ENCODE results near the gene NBEAL2.
A peak's percentile ranks its signal among the peaks of the same experiment; 100 is the strongest.

Gene NBEAL2

DNA sequence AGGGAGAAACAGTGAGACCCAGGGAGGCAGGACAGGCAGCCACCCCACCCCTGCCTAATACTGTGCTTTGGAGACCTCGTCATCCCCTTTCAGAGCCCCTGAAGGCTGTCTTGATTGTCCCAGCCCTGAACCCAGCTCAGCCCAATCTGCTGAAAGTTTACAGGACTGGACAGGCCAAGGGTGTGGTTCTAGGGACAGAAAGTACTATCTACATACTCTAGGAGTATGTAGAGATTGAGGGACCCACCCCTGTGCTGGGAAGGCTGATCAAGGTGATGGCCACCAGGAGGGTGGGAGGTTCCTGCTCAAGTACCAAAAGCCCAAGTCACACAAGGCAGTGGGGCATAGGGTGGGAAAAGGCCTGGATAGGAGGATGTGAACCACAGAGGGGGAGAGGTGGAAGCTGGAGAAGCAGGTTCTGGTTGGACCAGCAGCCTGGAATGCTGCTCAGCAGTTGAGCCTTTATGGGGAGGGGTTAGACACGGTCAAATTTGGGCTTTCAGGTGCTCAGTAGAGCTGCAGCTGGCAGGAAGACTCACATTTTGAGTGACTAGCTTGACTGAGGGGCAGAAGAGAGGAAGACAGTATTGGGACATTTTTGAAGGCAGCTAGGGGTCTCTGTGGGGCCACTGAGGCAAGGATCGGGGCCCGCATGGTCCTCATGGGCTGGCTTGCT, 6.7 kb downstream of the NBEAL2 start:
- DNase-seq (ENCODE audit: low read depth in 2 of 2), result no peak

DNA sequence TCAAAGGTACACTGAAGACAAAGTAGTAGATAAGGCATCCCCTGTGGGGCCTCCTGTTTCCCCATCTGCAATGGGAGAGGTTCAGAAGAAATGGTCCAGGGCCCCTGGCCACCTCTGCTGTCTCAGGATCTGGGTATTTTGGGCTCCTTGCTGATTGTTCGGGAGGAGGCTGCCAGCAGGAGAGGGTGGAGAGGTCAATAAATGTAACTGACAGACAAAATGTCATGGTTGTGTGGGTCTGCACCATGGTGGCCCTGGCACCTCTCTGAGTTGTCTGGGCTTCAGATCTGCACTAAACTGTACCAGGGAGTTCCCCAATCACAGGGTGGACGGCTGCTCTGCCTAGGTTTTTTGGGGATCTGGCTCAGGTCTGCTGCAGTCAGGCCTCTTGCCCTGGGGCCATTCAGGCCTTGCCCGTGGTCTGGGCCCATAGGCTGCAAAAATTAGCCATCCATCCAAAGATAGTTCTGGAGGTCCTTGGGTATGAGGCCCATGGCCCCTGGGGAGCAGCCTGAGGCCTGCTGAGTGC, 7.4 kb downstream of the NBEAL2 start:
- DNase-seq (ENCODE audit: low read depth in 2 of 2), result no peak

DNA sequence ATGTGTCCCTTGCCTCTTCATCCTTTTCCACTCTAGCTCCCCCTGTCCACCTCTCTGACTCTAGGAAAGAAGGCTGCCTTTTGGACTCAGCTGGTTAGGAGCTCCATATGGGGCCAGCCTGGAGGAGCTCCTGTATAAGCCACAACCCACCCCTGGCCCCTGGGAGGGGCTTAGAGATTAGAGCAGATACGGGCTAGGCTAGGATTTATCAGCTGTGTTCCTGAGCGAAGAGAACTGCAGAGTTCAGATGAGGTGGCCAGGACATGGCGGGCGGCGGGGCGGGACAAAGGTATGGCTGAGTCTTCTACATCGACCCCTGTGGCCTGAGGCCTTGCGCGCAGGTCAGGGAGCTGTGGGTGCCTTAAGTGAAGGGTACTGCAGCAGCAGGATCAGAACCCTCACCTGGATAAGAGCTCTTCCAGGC, 7.9 kb downstream of the NBEAL2 start:
- no peak for DNase-seq (ENCODE audit: low read depth in 2 of 2)

DNA sequence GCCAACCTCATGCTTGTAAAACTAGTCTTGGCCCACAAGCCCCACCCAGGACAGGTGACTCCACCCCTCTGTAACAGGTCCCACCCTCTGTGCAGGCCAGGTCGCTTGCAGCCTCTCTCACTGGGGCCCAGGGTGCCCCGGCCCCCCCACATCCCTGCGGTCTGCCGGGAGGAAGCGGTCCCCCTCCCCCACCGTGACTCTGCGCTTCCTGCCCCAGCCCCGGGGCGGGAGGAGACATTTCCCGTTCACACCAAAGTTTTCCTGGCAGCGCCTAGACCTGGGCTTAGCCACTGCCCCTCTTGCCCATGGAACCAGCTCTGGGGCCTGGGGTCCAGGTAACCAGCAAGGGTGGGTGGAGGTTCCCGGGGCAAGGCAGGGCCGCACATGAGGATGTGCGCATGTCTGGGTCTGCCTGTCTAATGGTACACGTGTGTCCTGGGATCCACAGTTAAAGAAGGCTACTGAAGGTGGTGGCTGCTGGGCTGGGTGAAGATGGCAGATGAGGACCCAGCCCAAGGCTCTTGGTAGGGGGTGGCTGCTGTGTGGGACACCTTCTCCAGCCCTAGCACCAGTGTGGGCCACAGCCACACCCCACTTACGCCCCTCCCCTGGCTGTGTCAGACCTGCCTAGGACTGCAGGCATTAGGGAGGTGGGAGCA, 8.4 kb downstream of the NBEAL2 start:
- DNase-seq (ENCODE audit: low read depth in 2 of 2), result peak; percentile 66 to 70

DNA sequence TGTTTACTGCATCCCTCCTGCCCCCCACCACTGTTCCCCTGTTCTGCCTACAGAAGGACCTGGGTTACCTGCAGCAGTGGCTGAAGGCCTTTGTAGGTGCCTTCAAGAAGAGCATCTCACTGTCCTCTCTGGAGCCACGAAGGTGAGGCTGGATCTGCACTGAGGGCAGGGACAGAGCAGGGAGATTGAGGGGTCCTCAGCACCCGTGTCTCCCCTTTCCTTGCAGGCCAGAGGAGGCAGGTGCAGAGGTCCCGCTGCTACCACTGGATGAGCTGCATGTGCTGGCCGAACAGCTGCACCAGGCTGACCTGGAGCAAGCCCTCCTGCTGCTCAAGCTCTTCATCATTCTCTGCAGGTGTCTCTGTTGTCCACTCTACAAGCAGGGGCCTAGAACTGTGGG, 9.2 kb downstream of the NBEAL2 start:
- no peak for DNase-seq (ENCODE audit: low read depth in 2 of 2)

DNA sequence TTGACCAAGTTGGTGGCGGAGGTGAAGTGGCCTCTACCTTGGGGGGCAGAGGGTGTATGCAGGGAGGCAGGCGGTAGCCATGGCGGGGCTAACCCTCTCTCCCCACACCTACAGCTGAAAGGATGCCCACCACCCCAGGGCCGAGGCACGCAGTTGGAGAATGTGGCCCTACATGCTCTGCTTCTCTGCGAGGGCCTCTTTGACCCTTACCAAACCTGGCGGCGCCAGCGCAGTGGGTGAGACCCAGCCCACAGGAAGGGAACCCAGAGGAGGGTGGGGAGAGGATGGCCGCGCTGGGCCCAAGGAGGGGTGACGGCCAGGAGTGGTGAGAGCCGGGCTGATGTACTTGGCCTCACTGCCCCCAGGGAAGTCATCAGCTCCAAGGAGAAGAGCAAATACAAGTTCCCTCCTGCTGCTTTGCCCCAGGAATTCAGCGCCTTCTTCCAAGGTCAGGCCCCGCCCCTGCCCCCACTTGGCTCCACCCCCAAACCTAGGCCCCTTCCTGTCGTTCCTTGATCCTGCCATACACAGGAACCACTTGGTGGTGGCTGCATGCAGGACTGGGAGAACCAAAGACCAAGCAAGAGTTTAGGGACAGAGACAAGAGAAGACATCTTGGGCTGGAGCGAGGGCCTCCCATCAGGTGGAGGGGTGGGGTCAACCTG, 9.8 kb downstream of the NBEAL2 start:
- no peak for DNase-seq (ENCODE audit: low read depth in 2 of 2)

DNA sequence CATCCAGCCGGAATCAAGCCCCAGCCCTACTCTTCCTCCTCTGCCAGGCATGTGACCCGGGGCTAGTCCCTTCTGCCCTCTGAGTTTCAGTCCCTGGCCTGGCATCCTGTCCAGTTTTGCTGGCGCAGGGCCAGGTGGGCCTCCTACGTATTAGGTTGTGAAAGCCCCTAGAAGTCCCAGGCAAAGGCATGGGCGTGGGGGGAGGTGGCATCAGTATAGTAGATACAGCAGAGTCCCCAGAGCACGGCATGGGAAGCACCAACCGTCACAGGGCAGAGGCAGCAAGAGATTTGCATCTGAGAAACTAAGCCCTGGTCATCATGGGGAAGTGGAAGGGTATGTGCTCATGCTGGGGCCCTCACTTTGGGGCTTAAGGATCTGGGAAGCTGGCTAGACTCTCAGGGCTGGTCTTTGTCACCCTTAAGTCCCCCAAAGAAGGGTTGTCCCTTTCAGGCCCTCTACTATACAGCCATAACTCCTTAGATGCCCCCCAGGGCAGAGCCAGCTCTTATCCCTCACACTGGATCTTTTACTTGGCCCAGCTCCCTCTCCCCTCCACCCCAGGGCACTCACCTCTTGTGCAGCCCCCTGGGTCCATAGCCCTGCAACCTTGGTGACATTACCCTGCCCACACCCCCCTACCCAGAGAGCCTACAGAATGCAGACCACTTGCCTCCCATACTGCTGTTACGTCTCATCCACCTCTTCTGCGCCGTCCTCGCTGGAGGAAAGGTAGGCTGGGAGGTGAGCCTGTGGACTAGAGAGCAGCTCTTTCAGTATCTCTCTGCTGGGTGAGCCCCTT, 11.3 kb downstream of the NBEAL2 start:
- no peak for DNase-seq (ENCODE audit: low read depth in 2 of 2)

DNA sequence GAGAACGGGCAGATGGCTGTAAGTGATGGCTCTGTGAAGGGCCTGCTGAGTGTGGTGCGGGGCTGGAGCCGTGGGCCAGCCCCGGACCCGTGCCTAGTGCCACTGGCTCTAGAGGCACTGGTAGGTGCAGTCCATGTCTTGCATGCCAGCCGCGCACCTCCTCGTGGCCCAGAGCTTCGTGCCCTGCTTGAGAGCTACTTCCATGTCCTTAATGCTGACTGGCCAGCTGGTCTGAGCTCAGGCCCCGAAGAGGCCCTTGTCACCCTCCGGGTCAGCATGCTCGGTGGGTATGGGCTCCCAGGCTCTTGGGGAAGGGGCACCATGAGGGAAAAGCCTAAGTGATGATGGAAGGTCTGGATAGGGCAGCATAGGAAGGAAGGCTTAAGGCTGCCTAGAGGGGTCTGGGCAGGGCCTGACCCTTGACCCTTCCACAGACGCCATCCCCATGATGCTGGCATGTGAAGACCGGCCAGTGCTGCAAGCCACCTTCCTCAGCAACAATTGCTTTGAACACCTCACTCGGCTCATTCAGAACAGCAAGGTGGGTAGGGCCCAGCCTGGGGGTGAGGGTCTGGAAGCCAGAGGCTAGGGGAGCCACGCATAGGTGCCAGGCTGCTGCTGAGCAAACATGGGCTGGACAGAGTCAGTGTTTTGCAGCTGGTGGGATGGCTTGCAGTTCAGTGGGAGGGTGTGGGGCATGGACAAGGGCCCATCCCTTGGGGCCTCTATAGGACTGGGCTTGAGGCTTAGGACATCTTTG, 12.1 kb downstream of the NBEAL2 start:
- no peak for DNase-seq (ENCODE audit: low read depth in 2 of 2)

DNA sequence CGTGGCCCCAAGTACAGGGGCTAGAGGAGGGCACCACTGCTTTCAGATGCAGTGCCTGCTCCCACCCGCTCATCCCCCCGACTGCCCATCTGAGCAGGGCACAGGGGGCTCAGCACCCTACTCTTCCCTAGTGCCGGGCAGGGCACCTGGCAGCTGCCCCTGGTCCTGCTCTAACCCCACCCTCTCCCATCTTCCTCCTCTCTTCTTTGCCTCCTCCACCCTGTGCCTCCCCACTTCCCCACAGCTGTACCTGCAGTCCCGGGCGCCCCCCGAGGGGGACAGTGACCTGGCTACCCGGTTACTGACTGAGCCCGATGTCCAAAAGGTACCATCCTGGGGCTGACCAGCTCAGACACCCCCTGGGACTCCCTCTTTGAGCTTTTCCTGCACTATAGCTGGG, 12.8 kb downstream of the NBEAL2 start:
- no peak for DNase-seq (ENCODE audit: low read depth in 2 of 2)

DNA sequence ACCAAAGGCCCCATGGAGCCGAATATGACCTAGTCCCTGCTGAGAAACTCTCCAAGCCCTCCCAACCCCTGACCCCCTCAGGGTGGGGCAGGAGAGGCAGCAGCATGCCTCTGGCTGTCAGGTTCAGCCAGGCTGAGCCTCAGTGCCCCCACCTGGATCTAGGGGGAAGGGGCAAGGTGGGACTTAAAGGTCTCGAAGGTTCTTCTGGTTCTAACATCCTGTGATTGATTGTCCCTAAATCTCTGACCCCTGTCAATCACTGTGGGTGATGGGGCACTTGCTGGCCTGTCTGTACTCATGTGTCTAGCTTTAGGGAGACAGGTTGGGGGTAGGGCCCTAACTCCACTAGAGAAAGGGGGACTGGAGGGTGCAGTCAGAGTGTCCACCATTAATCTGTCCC, 13.8 kb downstream of the NBEAL2 start:
- DNase-seq (ENCODE audit: low read depth in 2 of 2), result no peak

DNA sequence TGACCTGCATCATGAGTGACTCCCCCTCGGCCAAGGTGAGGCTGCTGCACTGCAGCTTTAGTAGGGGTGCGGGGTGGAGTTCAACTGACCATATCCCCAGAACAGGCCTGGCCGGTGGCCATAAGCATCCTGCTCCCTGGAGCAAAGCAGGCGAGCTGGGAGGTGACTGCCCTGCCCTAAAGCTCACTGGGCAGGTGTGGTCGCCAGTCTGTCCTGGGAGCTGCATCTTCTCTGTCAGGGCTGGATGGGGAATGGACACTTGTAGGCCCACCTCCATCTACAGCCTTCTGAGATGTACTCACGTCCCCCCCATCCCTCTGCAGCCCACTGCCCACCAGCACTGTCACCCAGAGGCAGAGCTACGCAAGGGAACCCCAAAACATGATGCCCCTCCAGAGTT, 14.5 kb downstream of the NBEAL2 start:
- DNase-seq (ENCODE audit: low read depth in 2 of 2), result no peak

DNA sequence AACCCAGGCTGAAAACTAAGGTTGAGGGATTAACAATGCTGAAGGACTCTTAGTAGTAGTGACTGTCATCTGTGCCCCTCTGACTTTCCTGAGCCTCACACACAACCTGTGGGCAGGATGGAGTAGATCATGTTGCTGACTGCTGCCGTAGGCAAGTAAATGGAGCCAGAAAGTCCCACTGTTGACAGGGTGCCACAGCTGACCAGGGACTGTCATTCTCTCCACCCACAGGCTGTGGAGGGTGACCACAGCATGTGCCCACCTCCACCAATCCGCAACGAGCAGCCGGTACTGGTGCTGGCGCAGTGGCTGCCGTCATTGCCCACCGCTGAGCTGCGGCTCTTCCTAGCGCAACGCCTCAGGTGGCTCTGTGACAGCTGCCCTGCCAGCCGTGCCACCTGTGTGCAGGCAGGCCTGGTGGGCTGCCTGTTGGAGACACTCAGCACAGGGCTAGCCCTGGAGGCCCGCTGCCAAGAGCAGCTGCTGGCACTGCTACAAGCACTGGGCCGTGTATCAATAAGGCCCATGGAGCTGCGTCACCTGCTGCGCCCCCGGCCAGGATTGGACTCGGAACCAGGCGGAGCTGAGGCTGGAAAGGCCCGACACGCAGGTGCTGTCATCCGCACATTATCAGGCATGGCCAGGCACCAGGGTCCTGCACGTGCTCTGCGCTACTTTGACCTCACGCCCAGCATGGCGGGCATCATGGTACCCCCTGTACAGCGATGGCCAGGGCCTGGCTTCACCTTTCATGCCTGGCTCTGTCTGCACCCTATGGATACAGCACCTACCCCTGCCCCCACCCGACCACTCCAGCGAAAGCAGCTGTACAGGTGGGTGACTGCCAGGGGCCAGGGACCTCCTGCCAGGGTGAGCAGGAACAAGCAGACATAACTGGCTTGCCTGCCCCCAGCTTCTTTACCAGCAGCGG, 15.6 kb downstream of the NBEAL2 start:
- DNase-seq (ENCODE audit: low read depth in 2 of 2), result no peak

DNA sequence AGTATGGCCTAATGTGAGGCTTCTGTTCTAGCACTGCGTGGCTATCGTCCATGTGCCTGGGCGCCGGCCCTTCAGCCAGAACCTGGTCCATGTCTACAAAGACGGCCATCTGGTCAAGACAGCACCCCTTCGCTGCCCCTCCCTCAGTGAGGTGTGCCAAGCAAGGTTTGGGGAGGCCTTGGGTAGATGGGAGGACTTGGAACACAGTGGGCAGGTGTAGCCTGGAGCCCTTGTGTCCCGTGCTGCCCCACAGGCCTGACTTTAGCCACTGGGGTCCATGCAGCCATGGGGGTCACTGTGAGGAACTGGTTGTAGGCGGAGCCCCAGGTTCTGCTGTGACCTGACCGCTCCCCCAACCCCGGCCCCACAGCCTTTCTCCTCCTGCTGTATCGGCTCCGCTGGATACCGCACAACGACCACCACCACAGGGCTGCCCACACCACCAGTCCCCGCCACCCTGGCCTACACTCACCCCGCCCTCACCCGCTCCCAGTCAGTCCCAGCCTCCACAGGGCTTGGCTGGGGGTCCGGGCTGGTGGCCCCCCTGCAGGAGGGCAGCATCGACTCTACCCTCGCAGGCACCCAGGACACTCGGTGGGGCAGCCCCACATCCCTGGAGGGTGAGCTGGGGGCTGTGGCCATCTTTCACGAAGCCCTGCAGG, 16.6 kb downstream of the NBEAL2 start:
- no peak for DNase-seq (ENCODE audit: low read depth in 2 of 2)

DNA sequence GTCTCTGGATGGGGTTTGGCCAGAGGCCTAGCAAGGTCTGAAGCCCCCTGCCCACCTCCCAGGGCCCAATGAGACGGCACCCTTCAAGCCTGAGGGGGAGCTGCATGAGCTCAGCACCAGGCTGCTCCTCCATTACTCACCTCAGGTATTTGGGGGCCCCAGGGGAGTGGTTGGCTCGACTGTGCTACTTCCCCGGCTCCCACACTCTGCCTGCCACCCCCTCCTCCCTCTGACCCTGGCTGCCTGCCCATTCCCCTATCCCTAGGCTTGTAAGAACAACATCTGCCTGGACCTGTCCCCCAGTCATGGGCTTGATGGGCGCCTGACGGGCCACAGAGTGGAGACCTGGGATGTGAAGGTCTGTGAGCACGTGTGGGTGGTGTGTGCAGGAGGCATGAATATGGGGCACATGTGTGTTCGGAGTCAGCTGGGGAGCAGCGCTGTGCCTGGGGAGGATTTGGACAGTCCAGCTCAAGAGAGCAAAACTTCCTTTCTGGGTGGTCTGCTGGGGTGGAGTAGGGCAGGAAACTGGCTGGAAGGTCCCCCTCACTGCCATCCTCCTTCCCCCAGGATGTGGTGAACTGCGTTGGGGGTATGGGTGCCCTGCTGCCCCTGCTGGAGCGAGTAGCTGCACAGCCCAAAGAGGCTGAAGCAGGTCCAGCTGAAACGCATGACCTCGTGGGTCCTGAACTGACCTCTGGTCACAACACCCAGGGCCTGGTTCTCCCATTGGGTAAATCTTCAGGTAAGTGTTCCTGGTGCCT, 17.4 kb downstream of the NBEAL2 start:
- no peak for DNase-seq (ENCODE audit: low read depth in 2 of 2)

DNA sequence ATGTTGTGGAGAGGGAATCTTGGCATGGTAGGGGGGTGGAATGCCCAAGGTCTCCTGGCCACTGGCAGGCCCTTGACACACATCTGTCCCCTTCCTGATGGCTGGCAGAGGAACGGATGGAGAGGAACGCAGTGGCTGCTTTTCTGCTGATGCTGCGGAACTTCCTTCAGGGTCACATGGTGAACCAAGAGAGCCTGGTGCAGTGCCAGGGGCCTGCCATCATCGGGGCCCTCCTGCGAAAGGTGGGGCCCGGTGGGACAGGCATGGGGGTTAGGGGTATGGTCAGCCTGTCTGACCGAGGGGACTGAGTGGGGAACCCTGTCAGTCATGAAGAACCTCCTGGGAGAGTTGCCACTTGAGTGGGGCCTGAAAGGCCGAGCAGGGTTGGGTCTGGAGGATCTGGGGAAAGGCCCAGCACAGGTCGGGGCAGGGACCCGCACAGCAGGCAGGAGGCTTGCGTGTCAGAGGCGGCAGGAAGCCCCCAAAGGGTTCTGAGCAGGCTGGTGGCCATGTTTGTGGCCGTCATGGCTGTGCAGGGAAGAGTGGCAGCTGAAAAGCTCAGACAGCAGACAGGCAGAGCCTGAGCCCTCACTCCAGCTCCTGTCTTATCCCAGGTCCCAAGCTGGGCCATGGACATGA, 18.1 kb downstream of the NBEAL2 start:
- DNase-seq (ENCODE audit: low read depth in 2 of 2), result no peak

DNA sequence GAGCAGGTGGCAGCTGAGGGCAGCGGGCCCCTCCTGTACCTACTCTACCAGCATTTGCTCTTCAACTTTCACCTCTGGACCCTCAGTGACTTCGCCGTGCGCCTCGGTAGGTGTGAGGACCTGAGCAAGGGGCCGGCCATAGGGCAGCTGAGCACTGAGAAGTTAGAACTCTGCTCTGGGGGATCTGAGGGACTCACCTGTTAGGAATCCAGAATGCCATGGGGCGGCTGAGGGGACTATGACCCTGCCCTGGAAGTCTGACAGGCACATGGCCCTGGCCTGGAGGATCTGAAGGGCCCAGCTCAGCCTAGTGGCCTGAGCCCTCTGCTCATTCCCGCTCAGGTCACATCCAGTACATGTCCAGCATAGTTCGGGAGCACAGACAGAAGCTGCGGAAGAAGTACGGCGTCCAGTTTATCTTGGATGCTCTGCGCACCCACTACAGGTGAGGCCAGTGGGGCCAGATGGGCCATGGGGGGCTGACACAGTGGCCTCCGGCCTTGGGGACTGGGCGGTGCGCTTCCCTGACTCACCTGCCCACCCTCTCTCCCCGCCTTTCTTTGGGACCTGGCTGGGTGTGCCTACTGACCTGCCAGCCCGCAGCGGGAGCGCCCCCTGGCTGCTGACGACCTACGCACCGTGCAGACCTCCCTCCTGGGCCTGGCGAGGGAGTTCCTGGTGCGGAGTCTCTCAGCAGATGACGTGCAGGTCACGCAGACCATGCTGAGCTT, 18.8 kb downstream of the NBEAL2 start:
- peak; percentile 50 to 53 for DNase-seq (ENCODE audit: low read depth in 2 of 2)

DNA sequence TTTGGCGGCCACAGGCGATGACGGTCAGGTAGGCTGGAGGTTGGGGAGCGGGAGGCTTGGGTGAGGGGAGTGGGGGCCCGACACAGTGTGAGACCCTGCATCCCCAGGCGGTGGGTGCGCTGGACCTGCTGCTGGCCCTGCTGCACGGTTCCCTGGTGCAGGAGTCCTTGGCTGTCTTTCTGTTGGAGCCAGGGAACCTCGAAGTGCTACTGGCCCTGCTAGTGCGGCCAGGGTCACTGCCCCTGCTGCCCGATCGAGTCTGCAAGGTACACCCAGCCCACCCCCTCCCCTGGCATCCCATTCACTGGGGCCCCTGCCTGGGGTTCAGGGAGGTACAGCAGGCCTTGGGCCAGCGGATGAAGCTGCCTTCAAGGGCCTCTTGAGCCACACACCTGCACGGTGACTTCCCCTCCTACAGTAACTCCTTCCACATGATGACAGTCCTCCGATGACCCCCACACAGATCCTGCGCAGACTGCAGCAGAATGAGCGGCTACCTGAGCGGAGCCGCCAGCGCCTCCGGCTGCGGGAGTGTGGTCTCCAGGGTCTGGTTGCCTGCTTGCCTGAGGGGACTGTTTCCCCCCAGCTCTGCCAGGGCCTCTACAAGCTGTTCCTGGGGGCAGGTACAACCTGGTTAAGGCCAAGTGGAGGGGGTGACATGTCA, 19.5 kb downstream of the NBEAL2 start:
- no peak for DNase-seq (ENCODE audit: low read depth in 2 of 2)
